ENCODE results near the gene CCDC9.
A peak's percentile ranks its signal among the peaks of the same experiment; 100 is the strongest.
"Not testable (repeated sequence)": the region's sequence is repeated elsewhere in the genome, so short reads cannot be mapped to it uniquely, and the experiment has no call there.

Gene CCDC9

DNA sequence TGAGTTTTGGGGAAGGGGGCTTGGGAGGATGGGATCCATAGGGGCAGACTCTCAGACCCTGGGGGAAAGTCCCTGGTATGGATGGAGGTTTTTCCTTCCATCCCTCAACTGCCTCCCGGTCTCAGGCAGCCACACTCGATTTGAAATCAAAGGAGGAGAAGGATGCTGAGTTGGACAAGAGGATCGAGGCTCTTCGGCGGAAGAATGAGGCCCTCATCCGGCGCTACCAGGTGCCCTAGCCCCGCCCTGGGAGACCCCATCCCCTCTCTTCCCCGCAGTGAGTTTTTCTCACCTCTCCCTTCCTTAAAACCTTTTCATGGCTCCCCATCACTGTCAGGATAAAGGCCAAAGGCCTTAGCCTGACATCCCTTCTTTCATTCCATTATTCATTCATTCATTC, 2.1 kb downstream of the CCDC9 start:
- TF ChIP-seq CTCF (IDR thresholded peaks at IDR 0.05; ENCODE audit: insufficient read depth, low read length, poor library complexity, severe bottlenecking), result no peak
- DNase-seq (ENCODE audit: extremely low read depth, insufficient read length), result no peak
- Histone ChIP-seq H3K4me3 (replicated peaks; ENCODE audit: low read depth, low read length) (no peak overlapping the region), H3K36me3 (ENCODE audit: control insufficient read depth, insufficient read depth, low read length) (peaks cover 11% of the 10 kb centered on the region), H3K27me3 (replicated peaks; ENCODE audit: control insufficient read depth, insufficient read depth, low read length) (no peaks in the 10 kb centered on the region)

GRCh38 chr19:47258895-47259555, 2.7 kb downstream of the CCDC9 start:
- H3K27me3 ChIP-seq (replicated peaks; ENCODE audit: control insufficient read depth, insufficient read depth, low read length), result no peaks in the 10 kb centered on the region
- no peak for TF ChIP-seq CTCF (IDR thresholded peaks at IDR 0.05; ENCODE audit: insufficient read depth, low read length, poor library complexity, severe bottlenecking)
- no peak for DNase-seq (ENCODE audit: extremely low read depth, insufficient read length)
- H3K4me3 ChIP-seq (replicated peaks; ENCODE audit: low read depth, low read length), result no peak overlapping the region
- H3K36me3 ChIP-seq (ENCODE audit: control insufficient read depth, insufficient read depth, low read length), result peaks cover 11% of the 10 kb centered on the region

DNA sequence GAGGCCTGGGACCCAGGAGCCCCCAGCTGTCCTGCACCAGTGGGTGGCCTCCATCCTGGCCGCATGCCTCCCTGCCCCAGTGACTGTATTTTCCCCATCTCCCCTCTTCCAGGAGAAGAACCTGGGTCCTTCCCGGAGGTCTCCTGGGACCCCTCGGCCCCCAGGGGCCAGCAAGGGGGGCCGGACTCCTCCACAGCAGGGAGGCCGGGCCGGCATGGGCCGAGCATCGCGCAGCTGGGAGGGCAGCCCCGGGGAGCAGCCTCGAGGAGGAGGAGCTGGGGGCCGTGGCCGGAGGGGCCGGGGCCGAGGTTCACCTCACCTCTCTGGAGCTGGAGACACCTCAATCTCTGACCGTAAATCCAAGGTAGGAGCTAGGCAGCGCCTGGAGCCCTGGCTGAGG, 4.2 kb downstream of the CCDC9 start:
- TF ChIP-seq CTCF (IDR thresholded peaks at IDR 0.05; ENCODE audit: insufficient read depth, low read length, poor library complexity, severe bottlenecking), result no peak
- Histone ChIP-seq H3K27me3 (replicated peaks; ENCODE audit: control insufficient read depth, insufficient read depth, low read length) (no peaks in the 10 kb centered on the region), H3K4me3 (replicated peaks; ENCODE audit: low read depth, low read length) (no peak overlapping the region), H3K36me3 (ENCODE audit: control insufficient read depth, insufficient read depth, low read length) (peaks cover 18% of the 10 kb centered on the region)
- DNase-seq (ENCODE audit: extremely low read depth, insufficient read length), result no peak

DNA sequence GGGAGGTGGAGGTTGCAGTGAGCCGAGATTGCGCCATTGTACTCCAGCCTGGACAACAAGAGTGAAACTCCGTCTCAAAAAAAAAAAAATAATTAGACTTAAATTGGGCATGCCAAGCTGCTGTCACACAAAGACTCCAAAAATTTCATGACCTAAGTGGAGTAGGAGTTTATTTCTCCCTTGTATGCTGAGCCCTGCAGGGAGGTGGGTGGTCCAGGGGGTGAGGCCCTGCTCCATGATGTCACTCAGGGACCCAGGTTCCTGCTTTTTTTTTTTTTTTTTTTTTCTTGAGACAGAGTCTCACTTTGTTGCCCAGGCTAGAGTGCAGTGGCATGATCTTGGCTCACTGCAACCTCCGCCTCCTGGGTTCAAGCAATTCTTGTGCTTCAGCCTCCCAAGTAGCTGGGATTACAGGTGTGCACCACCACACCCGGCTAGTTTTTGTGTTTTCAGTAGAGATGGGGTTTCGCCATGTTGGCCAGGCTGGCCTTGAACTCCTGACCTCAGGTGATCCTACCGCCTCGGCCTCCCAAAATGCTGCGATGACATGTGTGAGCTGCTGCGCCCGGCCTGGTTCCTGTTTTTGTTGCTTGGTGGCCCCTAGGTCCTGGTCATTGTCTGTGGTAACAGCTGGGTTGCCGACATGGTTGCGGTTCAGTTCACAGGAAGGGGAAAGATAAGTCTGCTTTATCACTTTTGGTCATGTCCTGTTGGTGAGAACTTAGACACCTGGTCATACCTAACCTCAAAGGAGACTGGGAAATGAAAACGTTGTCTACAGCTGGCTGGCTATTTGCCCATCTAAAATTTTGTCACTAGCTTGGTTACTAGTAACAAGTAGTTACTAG, 5.8 kb downstream of the CCDC9 start:
- DNase-seq (ENCODE audit: extremely low read depth, insufficient read length), result peak; percentile 85
- H3K36me3 ChIP-seq (ENCODE audit: control insufficient read depth, insufficient read depth, low read length), result peaks cover 23% of the 10 kb centered on the region
- H3K4me3 ChIP-seq (replicated peaks; ENCODE audit: low read depth, low read length); H3K27me3 ChIP-seq (replicated peaks; ENCODE audit: control insufficient read depth, insufficient read depth, low read length): not testable (repeated sequence)

DNA sequence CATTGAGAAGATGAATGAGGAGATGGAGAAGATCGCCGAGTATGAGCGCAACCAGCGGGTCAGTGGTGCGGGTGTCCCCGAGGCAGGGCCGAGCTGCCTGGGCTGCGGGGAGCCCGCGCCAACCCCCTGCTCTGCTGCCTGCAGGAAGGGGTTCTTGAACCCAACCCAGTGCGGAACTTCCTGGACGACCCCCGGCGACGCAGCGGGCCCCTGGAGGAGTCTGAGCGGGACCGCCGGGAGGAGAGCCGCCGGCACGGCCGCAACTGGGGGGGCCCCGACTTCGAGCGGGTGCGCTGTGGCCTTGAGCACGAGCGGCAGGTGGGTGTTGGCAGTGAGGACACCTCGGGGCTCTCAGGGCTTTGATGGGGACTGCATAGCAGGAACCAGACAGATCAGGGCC, 8.3 kb downstream of the CCDC9 start:
- no peaks in the 10 kb centered on the region for H3K27me3 ChIP-seq (replicated peaks; ENCODE audit: control insufficient read depth, insufficient read depth, low read length)
- TF ChIP-seq CTCF (IDR thresholded peaks at IDR 0.05; ENCODE audit: insufficient read depth, low read length, poor library complexity, severe bottlenecking), result no peak
- no peak for DNase-seq (ENCODE audit: extremely low read depth, insufficient read length)
- H3K4me3 ChIP-seq (replicated peaks; ENCODE audit: low read depth, low read length), result no peak overlapping the region
- H3K36me3 ChIP-seq (ENCODE audit: control insufficient read depth, insufficient read depth, low read length), result peaks cover 24% of the 10 kb centered on the region

GRCh38 chr19:47266401-47266941, 10.1 kb downstream of the CCDC9 start:
- no peak for DNase-seq (ENCODE audit: extremely low read depth, insufficient read length)
- TF ChIP-seq CTCF (IDR thresholded peaks at IDR 0.05; ENCODE audit: insufficient read depth, low read length, poor library complexity, severe bottlenecking), result no peak
- no peaks in the 10 kb centered on the region for H3K27me3 ChIP-seq (replicated peaks; ENCODE audit: control insufficient read depth, insufficient read depth, low read length)
- H3K36me3 ChIP-seq (ENCODE audit: control insufficient read depth, insufficient read depth, low read length), result peaks cover 22% of the 10 kb centered on the region
- no peak overlapping the region for H3K4me3 ChIP-seq (replicated peaks; ENCODE audit: low read depth, low read length)

Measured in GM06990 (cell line).